NCI-H774 (cell line): ENCODE data around the gene CFAP92.

Experiments used
- DNase-seq: peaks from one replicate; lab custom pipeline; 2025; lab: John Stamatoyannopoulos, UW

Gene CFAP92

GRCh38 chr3:128993461-128994172 lies at the start of gene CFAP92:
Gene CFAP92, minus strand, starts transcription at chr3:128994076. Its CDS starts 772 bp downstream, at chr3:128993304.
- DNase-seq, result peak; percentile 85

GRCh38 chr3:129040579-129041300 lies 46.9 kb upstream of the CFAP92 start:
- no peak for DNase-seq

- DNase-seq, result no peak
Observed at GRCh38 chr3:129040039-129040336, 46.1 kb upstream of the CFAP92 start.

- peak; percentile 16 for DNase-seq
Observed at GRCh38 chr3:129039271-129040038, 45.6 kb upstream of the CFAP92 start.

GRCh38 chr3:129038121-129038855 lies 44.4 kb upstream of the CFAP92 start:
- no peak for DNase-seq

GRCh38 chr3:129037093-129037419 lies 43.2 kb upstream of the CFAP92 start:
- DNase-seq, result no peak

- no peak for DNase-seq
Observed at GRCh38 chr3:129036222-129037092, 42.6 kb upstream of the CFAP92 start.

- no peak for DNase-seq
Observed at GRCh38 chr3:129035360-129036221, 41.7 kb upstream of the CFAP92 start.

GRCh38 chr3:129034642-129035041 lies 40.8 kb upstream of the CFAP92 start:
- no peak for DNase-seq

GRCh38 chr3:129033633-129034321 lies 39.9 kb upstream of the CFAP92 start:
- DNase-seq, result no peak

GRCh38 chr3:129033151-129033550 lies 39.3 kb upstream of the CFAP92 start:
- DNase-seq, result no peak

- no peak for DNase-seq
Observed at GRCh38 chr3:129032716-129033115, 38.8 kb upstream of the CFAP92 start.

GRCh38 chr3:129031476-129032215 lies 37.8 kb upstream of the CFAP92 start:
- no peak for DNase-seq

- no peak for DNase-seq
Observed at GRCh38 chr3:129030611-129031010, 36.7 kb upstream of the CFAP92 start.

GRCh38 chr3:129028866-129029265 lies 35.0 kb upstream of the CFAP92 start:
- no peak for DNase-seq

GRCh38 chr3:129027544-129027880 lies 33.6 kb upstream of the CFAP92 start:
- no peak for DNase-seq

GRCh38 chr3:129026728-129027543 lies 33.1 kb upstream of the CFAP92 start:
- peak; percentile 96 for DNase-seq

GRCh38 chr3:129025691-129026435 lies 32.0 kb upstream of the CFAP92 start:
- no peak for DNase-seq
